Suprapubic skin (tissue), 3 donors: Measurements from ENCODE around the gene KCP.

ENCODE experiments used
- EP300 ChIP-seq: sonication (generic); formaldehyde crosslinking; IDR thresholded peaks from one replicate; pipeline ENCODE4 v1.6.1; 2017; ENCODE audit warnings: antibody characterized with exemption
- POLR2A ChIP-seq, 2 donors: fragments of 450-650 bp; IDR thresholded peaks; one replicate each; pipeline ENCODE4 v1.6.1; 2017; ENCODE audit warnings: antibody characterized with exemption in 2 of 2, mild to moderate bottlenecking in 2 of 2, moderate library complexity in 2 of 2
- TF ChIP-seq, protein P1 (sequence below), 2 donors: fragments of 200-600 bp in 1 of 2; fragments of 450-650 bp in 1 of 2; sonication (generic) in 1 of 2; IDR thresholded peaks; one replicate each; pipeline ENCODE4 v1.5.1; 2016 to 2019; ENCODE audit warnings: antibody characterized with exemption in 2 of 2, mild to moderate bottlenecking in 1 of 2, moderate library complexity in 1 of 2

DNA sequence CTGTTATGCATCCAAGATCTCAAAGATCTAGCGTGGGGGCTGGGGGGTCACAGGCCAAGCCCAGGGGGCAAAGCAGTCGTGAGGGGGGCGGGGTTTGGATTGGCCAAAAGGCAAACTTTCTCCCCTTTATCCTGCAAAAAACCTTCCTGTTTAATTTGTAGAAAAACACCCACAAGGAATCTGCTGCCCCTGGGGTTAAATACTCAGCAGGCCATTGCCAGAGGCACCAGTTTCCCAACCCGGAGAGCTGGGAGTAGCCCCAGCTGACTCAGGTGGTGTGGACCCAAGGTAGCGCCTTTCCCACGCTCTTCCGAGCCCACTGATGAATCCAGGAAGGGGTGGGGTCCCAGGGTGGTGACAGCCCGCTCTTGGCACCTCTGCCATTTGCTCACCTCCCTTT is 21.4 kb downstream of the KCP start:
- TF ChIP-seq, protein P1, sequence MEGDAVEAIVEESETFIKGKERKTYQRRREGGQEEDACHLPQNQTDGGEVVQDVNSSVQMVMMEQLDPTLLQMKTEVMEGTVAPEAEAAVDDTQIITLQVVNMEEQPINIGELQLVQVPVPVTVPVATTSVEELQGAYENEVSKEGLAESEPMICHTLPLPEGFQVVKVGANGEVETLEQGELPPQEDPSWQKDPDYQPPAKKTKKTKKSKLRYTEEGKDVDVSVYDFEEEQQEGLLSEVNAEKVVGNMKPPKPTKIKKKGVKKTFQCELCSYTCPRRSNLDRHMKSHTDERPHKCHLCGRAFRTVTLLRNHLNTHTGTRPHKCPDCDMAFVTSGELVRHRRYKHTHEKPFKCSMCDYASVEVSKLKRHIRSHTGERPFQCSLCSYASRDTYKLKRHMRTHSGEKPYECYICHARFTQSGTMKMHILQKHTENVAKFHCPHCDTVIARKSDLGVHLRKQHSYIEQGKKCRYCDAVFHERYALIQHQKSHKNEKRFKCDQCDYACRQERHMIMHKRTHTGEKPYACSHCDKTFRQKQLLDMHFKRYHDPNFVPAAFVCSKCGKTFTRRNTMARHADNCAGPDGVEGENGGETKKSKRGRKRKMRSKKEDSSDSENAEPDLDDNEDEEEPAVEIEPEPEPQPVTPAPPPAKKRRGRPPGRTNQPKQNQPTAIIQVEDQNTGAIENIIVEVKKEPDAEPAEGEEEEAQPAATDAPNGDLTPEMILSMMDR (IDR thresholded peaks at IDR 0.05) = no peak
- no peak for TF ChIP-seq POLR2A (IDR thresholded peaks at IDR 0.05)
- TF ChIP-seq EP300 = no peak
